LNCaP clone FGC (cell line): ENCODE measurements around the gene DIAPH1.

Source experiments
- DNase-seq: peaks from one replicate; pipeline ENCODE4 v3.0.0-alpha.2; 2011; ENCODE audit warnings: low read depth
- H3K4me3 ChIP-seq: 2 replicates; pipeline ENCODE4 v1.5.1; 2011; ENCODE audit warnings: mild to moderate bottlenecking, low read depth, low read length, control low read depth
- CTCF ChIP-seq: IDR thresholded peaks from 2 replicates; pipeline ENCODE4 v1.5.1; 2012; ENCODE audit warnings: mild to moderate bottlenecking; ENCODE audit not compliant: control insufficient read depth, insufficient read depth; ENCODE audit errors: extremely low read depth

DIAPH1 gene

GRCh38 chr5:141490271-141490670, 128.5 kb downstream of the DIAPH1 start:
- TF ChIP-seq CTCF, result no peak
- H3K4me3 ChIP-seq, result no peak overlapping the region
- DNase-seq, result no peak

- no peak overlapping the region for H3K4me3 ChIP-seq
- no peak for TF ChIP-seq CTCF
- DNase-seq, result no peak
These were observed 129.0 kb downstream of the DIAPH1 start for GRCh38 chr5:141489841-141490240.

- TF ChIP-seq CTCF, result no peak
- H3K4me3 ChIP-seq, result no peak within 1 kb of the TSS
- no peak for DNase-seq
These were observed 129.9 kb downstream of the DIAPH1 start, which contains the start of gene PCDHGC5 for GRCh38 chr5:141488591-141489561. TSS of gene PCDHGC5 (plus strand) at chr5:141489081. CDS start at chr5:141489241, 160 bp downstream.

GRCh38 chr5:141487131-141487530, 131.7 kb downstream of the DIAPH1 start:
- H3K4me3 ChIP-seq, result no peak overlapping the region
- TF ChIP-seq CTCF, result no peak
- no peak for DNase-seq

- H3K4me3 ChIP-seq, result no peak overlapping the region
- no peak for DNase-seq
- TF ChIP-seq CTCF, result no peak
These were observed 132.7 kb downstream of the DIAPH1 start for GRCh38 chr5:141486091-141486490.

GRCh38 chr5:141485321-141486055, 133.3 kb downstream of the DIAPH1 start:
- DNase-seq, result no peak
- TF ChIP-seq CTCF, result no peak
- no peak overlapping the region for H3K4me3 ChIP-seq
